Neural cell (in vitro differentiated cells): ENCODE measurements around the gene POTEI. TPM values are rescaled to one million over a fixed set of nuclear protein-coding genes. Genes with fewer than 3 reads are reported as not detected.
"Not testable (repeated sequence)": the region's sequence is repeated elsewhere in the genome, so short reads cannot be mapped to it uniquely, and the experiment has no call there.

Experiments used
- H2AFZ ChIP-seq: fragments of 200-600, 300-800 bp; sonication (generic), shearing (Covaris generic); 2 replicates; pipeline ENCODE4 v1.6.0; 2014; ENCODE audit warnings: low read depth, mild to moderate bottlenecking, antibody characterized with exemption, low read length, moderate library complexity
- H3F3A ChIP-seq: fragments of 200-600 bp; shearing (Covaris generic); 2 replicates; pipeline ENCODE4 v1.6.1; 2016; ENCODE audit warnings: mild to moderate bottlenecking, moderate library complexity, mixed read lengths, antibody characterized with exemption, low read length; ENCODE audit not compliant: insufficient read depth, poor library complexity, severe bottlenecking
- H3K27ac ChIP-seq: fragments of 200-600, 300-800 bp; sonication (generic), shearing (Covaris generic); 2 replicates; pipeline ENCODE4 v1.5.1; 2014; ENCODE audit warnings: mild to moderate bottlenecking, low read length, moderate library complexity
- H3K27me3 ChIP-seq: fragments of 300-800, 200-600 bp; sonication (generic), shearing (Covaris generic); 2 replicates; pipeline ENCODE4 v1.6.0; 2014; ENCODE audit warnings: mild to moderate bottlenecking, low read depth, low read length, moderate library complexity; ENCODE audit not compliant: insufficient read depth
- H3K36me3 ChIP-seq: fragments of 300-800, 200-600 bp; sonication (generic), shearing (Covaris generic); 2 replicates; pipeline ENCODE4 v1.5.1; 2014; ENCODE audit warnings: mild to moderate bottlenecking, antibody characterized with exemption, low read length, moderate library complexity; ENCODE audit not compliant: insufficient read depth
- H3K4me2 ChIP-seq: fragments of 300-800, 200-600 bp; sonication (generic), shearing (Covaris generic); 2 replicates; pipeline ENCODE4 v1.6.0; 2014; ENCODE audit warnings: mild to moderate bottlenecking, low read length
- H3K4me3 ChIP-seq: fragments of 300-800, 200-600 bp; sonication (generic), shearing (Covaris generic); 2 replicates; pipeline ENCODE4 v1.5.1; 2014; ENCODE audit warnings: mild to moderate bottlenecking, low read length, moderate library complexity
- H3K79me2 ChIP-seq: fragments of 200-600 bp; shearing (Covaris generic); replicated peaks from 2 replicates; pipeline ENCODE4 v1.6.0; 2014; ENCODE audit warnings: mild to moderate bottlenecking, low read length, moderate library complexity; ENCODE audit not compliant: insufficient read depth
- H3K9ac ChIP-seq: fragments of 300-800, 200-600 bp; sonication (generic), shearing (Covaris generic); 2 replicates; pipeline ENCODE4 v1.6.1; 2016; ENCODE audit warnings: mild to moderate bottlenecking, low read length, mixed read lengths
- H3K9me2 ChIP-seq: fragments of 200-600 bp; shearing (Covaris generic); 2 replicates; pipeline ENCODE4 v1.6.1; 2016; ENCODE audit warnings: mild to moderate bottlenecking, low read length, mixed read lengths; ENCODE audit not compliant: insufficient read depth
- H3K9me3 ChIP-seq: fragments of 200-600, 300-800 bp; sonication (generic), shearing (Covaris generic); 2 replicates; pipeline ENCODE4 v1.6.1; 2016; ENCODE audit warnings: mild to moderate bottlenecking, mixed run types, low read length, moderate library complexity, mixed read lengths
- H4K20me1 ChIP-seq: fragments of 200-600 bp; shearing (Covaris generic); 2 replicates; pipeline ENCODE4 v1.6.1; 2016; ENCODE audit warnings: mild to moderate bottlenecking, mixed run types; ENCODE audit not compliant: insufficient read depth
- polyA minus RNA-seq: library from RNA; depleted of rRNA, polyadenylated mRNA; stranded (reverse); fragments of >200 nt; gene quantifications from 2 replicates; pipeline ENCODE4 v1.2.3, GENCODE V29; 2014
- polyA plus RNA-seq: library from polyadenylated mRNA; depleted of rRNA; stranded (reverse); fragments of >200 nt; gene quantifications from 2 replicates; pipeline ENCODE4 v1.2.3, GENCODE V29; 2014

Gene POTEI
- polyA plus RNA-seq = 0.25 and 0.48 TPM in 2 replicates
- polyA minus RNA-seq = 5.6 and 6.8 TPM in 2 replicates

- not testable (repeated sequence) for H3K9ac ChIP-seq, H3F3A ChIP-seq, H3K27ac ChIP-seq, H3K4me2 ChIP-seq, H3K79me2 ChIP-seq, H2AFZ ChIP-seq, H3K9me3 ChIP-seq, H4K20me1 ChIP-seq, H3K4me3 ChIP-seq, H3K27me3 ChIP-seq, H3K9me2 ChIP-seq, H3K36me3 ChIP-seq
Observed at GRCh38 chr2:130509228-130509627, at the start of gene POTEI. Gene POTEI (minus strand): TSS chr2:130509328. CDS start chr2:130509235, 93 bp downstream.

GRCh38 chr2:130556441-130556840 lies 47.3 kb upstream of the POTEI start:
- not testable (repeated sequence) for H3K4me2 ChIP-seq, H3K9me2 ChIP-seq, H3K27me3 ChIP-seq, H3F3A ChIP-seq, H3K9me3 ChIP-seq, H3K79me2 ChIP-seq, H3K27ac ChIP-seq, H3K36me3 ChIP-seq, H3K9ac ChIP-seq, H4K20me1 ChIP-seq, H2AFZ ChIP-seq, H3K4me3 ChIP-seq

- H3K27me3 ChIP-seq, H3F3A ChIP-seq, H4K20me1 ChIP-seq, H2AFZ ChIP-seq, H3K9ac ChIP-seq, H3K79me2 ChIP-seq, H3K36me3 ChIP-seq, H3K9me2 ChIP-seq, H3K4me2 ChIP-seq, H3K27ac ChIP-seq, H3K4me3 ChIP-seq, H3K9me3 ChIP-seq: not testable (repeated sequence)
Observed at GRCh38 chr2:130554178-130554577, 45.0 kb upstream of the POTEI start.

- H3K9me3 ChIP-seq, H3K9me2 ChIP-seq, H3K36me3 ChIP-seq, H3F3A ChIP-seq, H3K79me2 ChIP-seq, H3K4me2 ChIP-seq, H2AFZ ChIP-seq, H3K27me3 ChIP-seq, H3K9ac ChIP-seq, H3K27ac ChIP-seq, H4K20me1 ChIP-seq, H3K4me3 ChIP-seq: not testable (repeated sequence)
Observed at GRCh38 chr2:130549475-130549874, 40.3 kb upstream of the POTEI start.

- not testable (repeated sequence) for H3K27me3 ChIP-seq, H3K4me3 ChIP-seq, H3K9me3 ChIP-seq, H3K9me2 ChIP-seq, H2AFZ ChIP-seq, H3K4me2 ChIP-seq, H3F3A ChIP-seq, H3K27ac ChIP-seq, H3K36me3 ChIP-seq, H3K79me2 ChIP-seq, H4K20me1 ChIP-seq, H3K9ac ChIP-seq
Observed at GRCh38 chr2:130548418-130548817, 39.3 kb upstream of the POTEI start.

GRCh38 chr2:130544978-130545377 lies 35.9 kb upstream of the POTEI start:
- not testable (repeated sequence) for H3F3A ChIP-seq

GRCh38 chr2:130543785-130544528 lies 34.8 kb upstream of the POTEI start:
- not testable (repeated sequence) for H3K4me2 ChIP-seq, H3K36me3 ChIP-seq, H3K27ac ChIP-seq, H3K9me3 ChIP-seq, H3K9ac ChIP-seq, H3K9me2 ChIP-seq, H3F3A ChIP-seq, H3K4me3 ChIP-seq, H3K27me3 ChIP-seq, H3K79me2 ChIP-seq, H2AFZ ChIP-seq, H4K20me1 ChIP-seq

More at GRCh38 chr2:130544978-130545377, 35.9 kb upstream of the POTEI start:
- not testable (repeated sequence) for H3K79me2 ChIP-seq, H4K20me1 ChIP-seq, H3K9ac ChIP-seq, H3K4me3 ChIP-seq, H3K27me3 ChIP-seq, H3K9me3 ChIP-seq, H3K4me2 ChIP-seq, H3K9me2 ChIP-seq, H3K36me3 ChIP-seq, H3K27ac ChIP-seq, H2AFZ ChIP-seq

GRCh38 chr2:130542789-130543188 lies 33.7 kb upstream of the POTEI start:
- not testable (repeated sequence) for H3K9ac ChIP-seq, H4K20me1 ChIP-seq, H3K36me3 ChIP-seq, H3K79me2 ChIP-seq, H2AFZ ChIP-seq, H3K27ac ChIP-seq, H3K9me3 ChIP-seq, H3K4me3 ChIP-seq, H3K4me2 ChIP-seq, H3F3A ChIP-seq, H3K9me2 ChIP-seq, H3K27me3 ChIP-seq
